AG04450 (cell line): ENCODE results near the gene ZC3H12C. TPM values are rescaled to one million over a fixed set of nuclear protein-coding genes. Genes with fewer than 3 reads are reported as not detected.
"Not testable (repeated sequence)": the region's sequence is repeated elsewhere in the genome, so short reads cannot be mapped to it uniquely, and the experiment has no call there.

ENCODE experiments used
- CTCF ChIA-PET: fragments of 300-600, 350-600 bp; formaldehyde crosslinking; extraction: SDS; loops from one replicate; lab custom pipeline; 2022; ENCODE audit warnings: antibody characterized with exemption, inconsistent platforms; lab: Charles Lee
- POLR2A ChIA-PET: fragments of 350-600 bp; formaldehyde crosslinking; extraction: SDS; loops from one replicate; lab custom pipeline; 2021; ENCODE audit warnings: antibody characterized with exemption, inconsistent platforms; lab: Yijun Ruan, JAX
- DNase-seq: peaks from one replicate; pipeline ENCODE4 v3.0.0-alpha.2; 2011; ENCODE audit warnings: low read depth, low spot score
- H3K27ac ChIP-seq: one replicate; pipeline ENCODE4 v1.5.1; 2012; ENCODE audit warnings: low read depth, low read length, control low read depth
- H3K27me3 ChIP-seq: one replicate; pipeline ENCODE4 v1.6.0; 2012; ENCODE audit warnings: low read length; ENCODE audit not compliant: control insufficient read depth, insufficient read depth
- H3K4me3 ChIP-seq: 2 replicates; pipeline ENCODE4 v1.5.1; 2011; ENCODE audit warnings: mild to moderate bottlenecking, low read depth, low read length, control low read depth
- H3K9me3 ChIP-seq: 2 replicates; pipeline ENCODE4 v1.5.1; 2012; ENCODE audit warnings: low read length; ENCODE audit not compliant: control insufficient read depth, insufficient read depth
- polyA plus RNA-seq: library from polyadenylated mRNA; depleted of rRNA; stranded (reverse); fragments of >200 nt; gene quantifications from 2 replicates; pipeline ENCODE4 v1.2.3, GENCODE V29; 2011
- TF ChIP-seq, protein P1 (sequence below): IDR thresholded peaks from 2 replicates; pipeline ENCODE4 v1.5.1; 2011; ENCODE audit warnings: low read depth, low read length, control low read depth, inconsistent platforms

The ZC3H12C gene
- polyA plus RNA-seq, 1 experiment, result 10.9 TPM

DNA sequence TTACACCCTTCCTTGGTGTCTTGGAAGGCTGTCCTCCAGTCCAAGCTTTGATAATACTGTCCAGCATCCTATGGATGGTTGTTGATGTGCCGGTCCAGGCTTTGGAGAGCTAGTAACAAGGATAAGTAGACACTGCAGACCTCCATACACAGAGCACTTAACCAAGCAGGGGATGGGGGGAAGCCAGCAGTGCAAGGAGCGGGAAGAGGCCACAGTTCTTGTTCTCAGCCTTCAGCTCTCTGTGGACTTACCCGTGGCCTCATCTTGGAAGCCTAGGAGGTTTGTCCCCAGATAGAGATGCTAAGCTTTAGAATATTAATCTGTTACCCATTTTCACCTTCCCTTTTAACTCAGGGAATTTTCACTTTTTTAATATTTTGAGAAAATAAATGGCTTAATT, 30.9 kb upstream of the ZC3H12C start:
- H3K4me3 ChIP-seq, result no peak overlapping the region
- no peaks in the 10 kb centered on the region for H3K27me3 ChIP-seq
- TF ChIP-seq, protein P1, sequence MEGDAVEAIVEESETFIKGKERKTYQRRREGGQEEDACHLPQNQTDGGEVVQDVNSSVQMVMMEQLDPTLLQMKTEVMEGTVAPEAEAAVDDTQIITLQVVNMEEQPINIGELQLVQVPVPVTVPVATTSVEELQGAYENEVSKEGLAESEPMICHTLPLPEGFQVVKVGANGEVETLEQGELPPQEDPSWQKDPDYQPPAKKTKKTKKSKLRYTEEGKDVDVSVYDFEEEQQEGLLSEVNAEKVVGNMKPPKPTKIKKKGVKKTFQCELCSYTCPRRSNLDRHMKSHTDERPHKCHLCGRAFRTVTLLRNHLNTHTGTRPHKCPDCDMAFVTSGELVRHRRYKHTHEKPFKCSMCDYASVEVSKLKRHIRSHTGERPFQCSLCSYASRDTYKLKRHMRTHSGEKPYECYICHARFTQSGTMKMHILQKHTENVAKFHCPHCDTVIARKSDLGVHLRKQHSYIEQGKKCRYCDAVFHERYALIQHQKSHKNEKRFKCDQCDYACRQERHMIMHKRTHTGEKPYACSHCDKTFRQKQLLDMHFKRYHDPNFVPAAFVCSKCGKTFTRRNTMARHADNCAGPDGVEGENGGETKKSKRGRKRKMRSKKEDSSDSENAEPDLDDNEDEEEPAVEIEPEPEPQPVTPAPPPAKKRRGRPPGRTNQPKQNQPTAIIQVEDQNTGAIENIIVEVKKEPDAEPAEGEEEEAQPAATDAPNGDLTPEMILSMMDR, result no peak
- CTCF ChIA-PET, result no interaction called here
- H3K27ac ChIP-seq, result no peak overlapping the region
- no peaks in the 10 kb centered on the region for H3K9me3 ChIP-seq
- POLR2A ChIA-PET, result no interaction called here
- DNase-seq, result no peak

DNA sequence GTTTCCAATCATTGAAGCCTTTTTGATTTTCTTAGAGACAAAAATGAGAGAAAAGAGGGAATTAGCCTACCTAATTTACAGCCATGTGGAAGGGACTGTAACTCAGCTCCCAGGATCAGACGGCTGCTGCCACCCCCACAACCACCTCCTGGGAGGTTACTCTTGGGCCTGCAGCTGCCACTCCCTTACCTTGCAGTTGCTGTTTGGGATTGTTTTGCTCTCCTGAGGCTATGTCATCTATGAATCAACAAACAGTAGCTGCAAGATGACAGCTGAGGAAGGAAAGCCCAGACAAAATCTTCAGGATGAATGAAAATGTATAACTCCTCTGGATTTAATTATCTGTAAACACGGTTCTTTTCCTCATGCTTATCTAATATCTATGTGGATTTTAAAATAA, 28.0 kb upstream of the ZC3H12C start:
- DNase-seq, result no peak
- CTCF ChIA-PET, result no interaction called here
- H3K27me3 ChIP-seq, result no peaks in the 10 kb centered on the region
- POLR2A ChIA-PET, result interaction anchor here (0.6 kb wide), 1 partner anchor 14 kb away, joined by 3 read pairs; no protein-coding TSS in a partner anchor
- H3K9me3 ChIP-seq, result no peaks in the 10 kb centered on the region
- no peak overlapping the region for H3K27ac ChIP-seq
- H3K4me3 ChIP-seq, result no peak overlapping the region
- TF ChIP-seq, protein P1, result no peak

DNA sequence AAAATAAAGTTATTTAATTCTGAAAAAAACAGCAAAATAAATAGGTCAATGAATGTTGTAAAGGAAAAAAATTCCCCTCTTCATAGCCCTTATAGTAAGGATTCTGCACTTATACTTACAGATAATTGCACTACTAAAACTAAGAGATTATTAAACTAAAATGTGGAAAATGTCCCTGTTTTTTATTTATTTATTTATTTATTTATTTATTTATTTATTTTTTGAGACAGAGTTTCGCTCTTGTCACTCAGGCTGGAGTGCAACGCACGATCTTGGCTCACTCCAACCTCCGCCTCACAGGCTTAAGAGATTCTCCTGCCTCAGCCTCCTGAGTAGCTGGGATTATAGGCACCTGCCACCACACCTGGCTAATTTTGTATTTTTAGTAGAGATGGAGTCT, 25.2 kb upstream of the ZC3H12C start:
- H3K4me3 ChIP-seq, H3K27me3 ChIP-seq, DNase-seq, H3K27ac ChIP-seq, H3K9me3 ChIP-seq, CTCF ChIA-PET, POLR2A ChIA-PET: not testable (repeated sequence)

DNA sequence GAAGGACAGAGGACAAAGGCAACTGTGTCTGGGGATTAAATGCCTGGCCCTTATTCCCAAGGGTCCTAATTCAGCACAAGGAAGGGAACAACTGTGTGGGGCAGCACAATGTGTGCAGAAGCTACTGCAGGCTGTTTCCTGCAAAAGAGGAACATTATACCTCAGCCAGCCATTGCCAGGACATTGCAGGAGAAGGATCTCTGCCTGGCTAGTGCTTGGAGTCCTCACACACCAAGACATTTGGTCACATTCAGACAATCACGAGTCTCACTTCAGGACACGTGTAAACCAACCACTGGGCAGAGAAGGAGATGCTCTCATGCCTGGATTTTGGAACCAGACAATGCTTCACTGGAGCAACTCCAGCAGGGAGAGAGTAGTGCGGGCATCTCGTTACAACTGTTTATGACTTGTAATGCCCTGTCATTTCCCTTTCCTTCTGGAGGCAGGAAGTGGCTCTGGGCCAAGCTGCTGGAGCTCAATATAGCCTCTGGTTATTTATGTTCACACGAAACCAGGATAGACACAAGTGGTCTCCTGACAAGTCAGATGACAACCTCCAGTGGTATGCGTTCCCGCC, 23.9 kb upstream of the ZC3H12C start:
- CTCF ChIA-PET, result no interaction called here
- no peak overlapping the region for H3K27ac ChIP-seq
- no peaks in the 10 kb centered on the region for H3K9me3 ChIP-seq
- TF ChIP-seq, protein P1, result no peak
- POLR2A ChIA-PET, result no interaction called here
- no peaks in the 10 kb centered on the region for H3K27me3 ChIP-seq
- no peak for DNase-seq
- H3K4me3 ChIP-seq, result no peak overlapping the region

DNA sequence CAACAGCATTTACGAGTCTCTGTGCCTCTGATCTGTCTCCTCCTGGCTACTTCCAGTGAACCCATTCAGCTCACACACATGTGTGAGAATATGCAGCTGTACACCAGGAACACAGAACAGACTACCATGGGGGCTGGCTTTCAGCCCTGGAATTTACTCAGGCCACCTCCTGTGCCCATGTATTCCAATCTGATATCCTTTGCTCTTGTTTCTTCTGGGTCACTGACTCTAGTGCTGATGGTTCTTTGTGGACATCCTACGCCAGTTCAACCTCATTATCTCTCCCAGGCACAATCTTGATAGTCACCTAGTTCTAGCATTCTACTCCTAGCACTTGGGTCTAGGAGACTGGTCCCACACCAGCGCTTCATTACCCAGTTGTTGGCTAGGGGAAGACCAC, 23.0 kb upstream of the ZC3H12C start:
- Histone ChIP-seq H3K9me3 (no peaks in the 10 kb centered on the region), H3K27me3 (no peaks in the 10 kb centered on the region), H3K27ac (no peak overlapping the region), H3K4me3 (no peak overlapping the region)
- no peak for DNase-seq
- TF ChIP-seq, protein P1, result no peak
- CTCF ChIA-PET, result no interaction called here
- POLR2A ChIA-PET, result interaction anchor here (0.6 kb wide), 1 partner anchor 109 kb away, joined by 3 read pairs; no protein-coding TSS in a partner anchor
